OCI-M2 (cell line): Measurements from ENCODE around the gene GABPB2.
A peak's percentile ranks its signal among the peaks of the same experiment; 100 is the strongest.

ENCODE experiments used
- DNase-seq: peaks from one replicate; lab custom pipeline; 2025; ENCODE audit not compliant: unreplicated experiment; lab: John Stamatoyannopoulos, UW

The GABPB2 gene

GRCh38 chr1:151131701-151132334 is 61.3 kb downstream of the GABPB2 start:
- DNase-seq, result no peak

- DNase-seq, result no peak
Measured at GRCh38 chr1:151132335-151133017, 61.9 kb downstream of the GABPB2 start.

GRCh38 chr1:151133018-151133806 is 62.7 kb downstream of the GABPB2 start:
- no peak for DNase-seq

GRCh38 chr1:151134396-151134795 is 63.8 kb downstream of the GABPB2 start:
- DNase-seq, result no peak

DNA sequence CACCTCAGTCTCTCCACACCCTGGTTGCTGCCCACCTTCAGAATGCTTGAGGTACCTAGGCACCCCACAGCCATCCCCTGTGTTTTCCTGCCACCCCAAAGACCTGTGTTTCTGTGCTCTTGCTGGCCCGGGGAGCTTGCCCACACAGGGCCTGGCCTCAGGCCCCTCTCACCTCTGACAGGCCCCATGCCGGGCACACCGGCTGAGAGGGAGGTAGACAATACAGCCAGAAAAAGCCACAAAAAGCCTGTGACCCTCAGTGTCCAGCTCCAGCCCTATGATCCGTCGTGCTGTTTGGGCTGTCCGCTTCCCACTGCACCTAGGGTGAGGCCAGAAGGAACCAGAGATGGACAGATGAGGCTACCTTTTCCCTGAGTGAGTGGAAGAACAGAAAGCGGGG is 64.4 kb downstream of the GABPB2 start:
- no peak for DNase-seq

- DNase-seq, result no peak
Measured at GRCh38 chr1:151135433-151136385, 65.1 kb downstream of the GABPB2 start.

- no peak for DNase-seq
Measured at GRCh38 chr1:151137789-151138188, 67.2 kb downstream of the GABPB2 start.

- no peak for DNase-seq
Measured at GRCh38 chr1:151142411-151143056, 72.0 kb downstream of the GABPB2 start.

- no peak for DNase-seq
Measured at GRCh38 chr1:151143057-151143435, 72.5 kb downstream of the GABPB2 start.

GRCh38 chr1:151143986-151144385 is 73.4 kb downstream of the GABPB2 start:
- DNase-seq, result no peak

DNA sequence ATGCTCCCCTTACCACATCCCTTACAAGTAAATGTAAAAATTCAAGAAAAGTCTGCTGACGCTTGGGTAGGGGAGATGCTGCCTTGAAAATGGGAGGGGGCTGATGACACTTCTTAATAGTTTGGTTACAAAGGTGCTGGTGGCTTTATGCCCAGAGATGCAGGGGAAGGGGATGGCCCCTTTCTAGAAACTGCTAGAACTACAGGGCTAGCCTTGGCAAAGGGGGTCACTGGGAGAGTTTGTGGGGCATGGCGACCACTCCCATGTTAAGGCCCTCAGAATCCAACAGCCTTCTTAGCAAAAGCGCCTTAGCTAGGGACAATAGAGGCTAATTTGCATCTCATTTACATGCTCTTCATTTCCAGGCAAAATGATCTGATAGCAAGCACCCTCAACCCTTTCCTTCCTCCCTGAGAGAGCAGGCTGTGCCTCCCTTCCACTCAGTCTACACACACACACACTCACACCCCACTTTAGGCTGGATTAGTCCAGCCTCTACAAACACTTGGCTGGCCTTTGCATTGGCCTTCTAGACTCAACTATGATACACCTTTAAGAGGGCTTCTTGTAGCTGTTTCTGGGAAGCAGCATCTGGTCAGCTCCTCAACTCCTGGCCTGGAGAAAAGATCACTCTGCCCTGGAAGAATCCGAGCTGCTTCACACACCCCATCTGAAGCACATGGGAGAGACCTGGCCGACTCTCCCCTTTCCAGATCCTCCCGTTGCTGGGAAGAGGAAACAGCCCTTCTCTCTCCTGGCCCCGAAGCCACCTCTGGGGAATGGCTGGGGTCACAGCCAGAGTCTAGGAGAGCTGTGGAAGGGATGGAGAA is 74.1 kb downstream of the GABPB2 start:
- DNase-seq, result no peak

DNA sequence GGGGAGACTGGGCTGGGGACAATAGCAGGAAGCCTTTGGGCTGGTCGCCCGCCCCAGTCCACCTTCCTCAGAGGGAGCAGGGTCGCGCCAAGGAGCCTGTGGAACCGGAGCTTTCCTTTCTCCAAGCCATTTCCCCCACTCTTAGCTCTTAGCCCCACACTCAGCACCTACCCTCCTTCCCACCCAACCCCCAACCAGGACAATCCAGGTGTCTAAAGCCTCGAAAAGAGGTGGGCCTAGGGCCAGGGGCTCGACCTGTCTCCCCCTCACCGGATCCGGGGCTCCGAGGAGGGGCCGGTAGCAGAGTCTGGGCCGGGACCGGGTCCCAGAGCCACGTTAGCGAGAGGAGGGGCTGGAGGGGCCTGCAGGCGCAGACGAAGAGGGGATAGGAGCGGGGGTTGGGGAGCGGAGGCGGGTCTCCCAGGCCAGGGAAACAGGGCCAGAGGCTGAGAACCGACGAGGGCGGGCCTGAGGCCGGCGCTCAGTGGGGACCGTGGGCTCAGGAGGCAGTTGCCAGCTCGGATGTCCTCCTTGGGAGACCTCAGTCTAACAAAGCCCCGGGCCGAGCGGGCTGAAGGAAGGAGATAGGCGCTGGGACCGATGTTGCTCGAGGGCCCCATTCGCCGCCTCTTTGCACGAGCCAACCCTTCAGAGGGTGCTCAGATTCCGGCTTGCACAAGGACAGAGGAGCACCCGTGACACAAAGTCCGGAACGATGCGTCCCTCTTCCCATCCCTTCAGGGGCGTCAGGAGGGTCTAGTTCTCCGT is 74.9 kb downstream of the GABPB2 start:
- no peak for DNase-seq

DNA sequence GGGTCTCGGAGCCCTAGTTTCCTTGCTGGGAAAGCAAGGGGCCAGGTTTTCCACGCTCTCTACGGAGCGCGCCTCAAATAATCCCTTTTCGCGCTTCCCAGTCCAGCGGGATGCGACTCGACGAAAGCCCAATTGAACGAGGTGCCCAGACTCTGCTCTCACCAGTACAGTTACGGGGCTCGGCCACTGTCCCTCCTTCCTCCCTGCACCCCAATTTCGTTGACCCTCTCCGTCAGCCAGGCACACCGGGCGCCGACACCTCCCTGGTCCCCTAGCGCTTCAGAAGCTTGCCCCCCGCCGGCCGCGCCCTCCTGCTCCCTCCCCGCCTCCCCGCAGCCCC is 75.5 kb downstream of the GABPB2 start:
- DNase-seq, result no peak

DNA sequence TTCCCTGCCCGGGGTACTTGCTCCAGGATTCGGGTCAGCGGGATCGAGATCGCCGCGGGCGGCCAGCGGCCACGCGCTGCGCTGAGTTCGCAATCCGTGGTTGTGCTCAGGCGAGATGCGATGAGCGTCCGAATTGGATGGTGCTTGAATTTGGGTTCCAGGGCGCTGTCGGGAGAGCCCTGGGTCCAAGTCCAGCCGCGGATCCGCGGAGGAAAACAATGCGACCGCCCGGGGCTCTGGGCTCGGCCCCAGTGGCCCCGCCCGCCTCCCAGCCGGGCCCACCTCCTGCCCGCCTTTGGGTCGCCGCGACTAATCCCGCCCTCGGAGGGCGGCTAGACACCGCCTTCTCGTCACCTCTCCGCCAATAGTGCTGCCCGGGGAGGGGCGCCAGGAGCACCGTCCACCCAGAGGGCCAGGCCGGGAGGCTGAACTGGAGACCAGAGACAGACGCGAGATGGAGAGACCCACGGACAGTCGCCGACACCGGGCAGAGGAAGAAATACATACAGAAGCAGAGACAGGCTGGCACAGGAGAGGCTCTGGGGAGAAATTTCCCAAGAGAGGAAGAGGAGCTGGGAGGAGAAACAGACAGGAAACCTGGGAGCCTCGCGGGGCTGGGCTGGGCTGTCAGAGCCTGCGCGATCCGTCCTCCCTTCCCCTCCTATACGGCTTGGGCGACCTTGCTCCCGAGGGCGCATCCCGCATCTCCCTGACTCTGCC is 76.0 kb downstream of the GABPB2 start, which contains the start of gene SEMA6C:
SEMA6C (minus strand) TSS at position 220 of the 720 bp plus-strand sequence. CDS start 4,010 bp downstream, outside the sequence.
- peak; percentile 30 for DNase-seq

DNA sequence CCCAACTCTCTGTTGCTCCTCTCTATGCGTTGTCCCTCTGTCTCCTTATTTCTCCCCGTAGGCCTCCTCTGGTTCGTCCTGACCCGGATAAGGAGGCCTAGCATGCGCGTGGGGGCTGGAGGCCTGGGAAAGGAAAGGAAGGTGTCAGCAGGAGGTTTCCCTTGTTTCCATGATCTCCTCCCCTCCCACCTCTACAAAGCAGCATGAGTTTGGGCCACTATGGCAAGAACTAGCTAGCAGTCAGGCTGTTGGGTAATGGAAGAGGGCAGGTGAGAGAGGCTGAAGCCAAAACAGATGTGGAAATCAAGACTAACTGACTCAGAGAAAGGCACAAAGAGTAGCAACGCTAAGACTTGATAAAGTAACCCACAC is 76.6 kb downstream of the GABPB2 start:
- DNase-seq, result no peak

- peak; percentile 29 for DNase-seq
Measured at GRCh38 chr1:151147665-151148064, 77.1 kb downstream of the GABPB2 start.

DNA sequence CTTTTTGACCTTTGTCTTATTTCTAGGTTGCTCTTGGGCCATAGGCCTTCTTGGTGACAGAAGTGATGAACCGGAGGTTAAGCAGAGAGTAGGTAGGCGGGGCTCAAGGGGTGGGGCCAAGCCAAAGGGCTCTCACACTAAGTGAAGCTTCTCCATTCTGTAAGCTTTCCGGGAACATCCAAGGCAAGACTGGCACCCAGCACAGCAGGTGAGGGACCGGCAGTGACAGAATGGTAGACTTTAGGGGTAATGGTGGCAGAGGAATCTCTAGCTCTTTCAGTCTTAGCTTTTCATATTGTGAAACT is 85.9 kb downstream of the GABPB2 start, which contains the start of gene TNFAIP8L2:
TNFAIP8L2 (plus strand) TSS at position 135 of the 305 bp plus-strand sequence. CDS start 2,049 bp downstream, outside the sequence.
- DNase-seq, result peak; percentile 84

DNA sequence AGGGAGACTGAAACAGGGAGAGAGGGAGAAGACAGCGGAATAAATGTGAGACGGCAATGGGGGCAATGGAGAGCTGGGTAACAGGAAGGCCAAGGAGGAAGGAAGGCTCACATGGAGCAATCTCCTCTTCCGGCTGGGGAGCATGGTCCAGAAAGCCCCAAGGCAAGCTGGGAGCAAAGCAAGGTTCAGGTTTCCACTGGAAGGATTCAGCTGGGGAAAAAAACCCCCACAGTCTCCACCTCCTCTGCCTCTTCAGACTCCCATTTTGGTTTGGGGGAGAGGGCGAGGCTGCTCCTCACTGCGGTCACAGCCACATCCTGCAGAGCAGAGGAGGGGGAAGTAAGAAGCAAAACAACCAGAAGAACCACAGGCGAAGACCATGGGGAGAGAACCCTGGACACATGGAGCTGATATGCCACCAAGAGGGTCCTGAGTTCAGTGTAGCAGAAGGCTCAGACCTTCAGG is 86.5 kb downstream of the GABPB2 start:
- peak; percentile 51 for DNase-seq
